Stimulated activated CD4-positive, alpha-beta T cell treated with anti-CD3 and anti-CD28 coated beads, Interleukin-15, amount 100 ng/mL, for 1 hour (primary cell): ENCODE measurements around the gene FRS3.

ENCODE experiments used
- DNase-seq, 2 donors: peaks; one replicate each; pipeline ENCODE4 v3.0.0-alpha.2; 2020; ENCODE audit warnings: low read depth in 1 of 2, low spot score in 1 of 2

Gene FRS3

DNA sequence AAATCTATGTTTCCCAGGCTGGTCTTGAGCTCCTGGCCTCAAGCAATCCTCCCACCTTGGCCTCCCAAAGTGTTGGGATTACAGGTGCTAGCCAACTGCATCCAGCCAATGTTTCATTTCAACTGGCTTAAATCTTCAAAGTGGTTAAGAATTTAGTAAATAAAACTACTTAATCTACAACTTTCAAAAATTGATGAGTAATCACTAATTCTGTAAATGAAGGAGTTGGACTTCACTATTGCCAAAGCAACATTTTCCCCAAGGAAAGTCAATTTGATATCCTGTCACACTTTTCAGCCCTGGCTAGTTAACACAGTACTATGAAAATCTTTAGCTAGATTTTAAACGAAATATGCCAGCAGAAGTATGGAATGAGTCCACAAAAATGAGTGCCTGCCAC, 11.6 kb upstream of the FRS3 start:
- no peak for DNase-seq

DNA sequence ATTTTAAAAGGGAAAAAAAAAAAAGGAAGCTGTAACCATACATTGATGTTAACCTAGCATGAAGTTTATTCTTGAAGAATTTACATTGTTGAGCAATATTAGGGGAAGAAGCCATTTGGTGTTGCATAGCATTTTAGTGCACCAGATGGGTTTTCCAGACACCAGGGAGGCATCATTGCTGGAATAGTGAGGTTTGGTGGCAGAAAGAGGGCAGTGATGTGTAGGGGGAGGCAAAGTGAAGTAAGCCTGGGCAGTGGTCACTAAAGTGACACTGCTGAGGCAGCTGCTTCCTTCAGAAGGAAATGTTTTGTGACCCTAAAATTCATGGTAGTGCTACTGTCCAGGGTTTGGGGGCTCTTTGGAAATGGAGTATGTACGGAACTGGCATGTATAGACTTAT, 10.3 kb upstream of the FRS3 start:
- DNase-seq = no peak

DNA sequence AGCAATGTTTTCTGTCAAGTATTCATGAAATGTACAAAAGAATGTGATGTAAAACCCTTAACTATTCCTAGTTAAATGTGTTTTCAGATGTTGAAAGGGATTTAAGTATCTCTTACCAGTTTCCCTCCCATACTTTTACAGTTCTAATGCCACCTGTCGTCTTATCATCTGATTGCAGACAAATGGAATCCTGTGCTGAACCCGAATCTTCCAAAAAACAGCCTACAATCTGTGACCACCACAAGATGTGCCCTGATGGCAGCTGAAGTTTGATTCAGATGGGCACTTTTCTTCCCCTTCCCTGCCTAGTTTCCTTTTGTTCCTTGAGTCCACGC, 9.7 kb upstream of the FRS3 start:
- no peak for DNase-seq

DNA sequence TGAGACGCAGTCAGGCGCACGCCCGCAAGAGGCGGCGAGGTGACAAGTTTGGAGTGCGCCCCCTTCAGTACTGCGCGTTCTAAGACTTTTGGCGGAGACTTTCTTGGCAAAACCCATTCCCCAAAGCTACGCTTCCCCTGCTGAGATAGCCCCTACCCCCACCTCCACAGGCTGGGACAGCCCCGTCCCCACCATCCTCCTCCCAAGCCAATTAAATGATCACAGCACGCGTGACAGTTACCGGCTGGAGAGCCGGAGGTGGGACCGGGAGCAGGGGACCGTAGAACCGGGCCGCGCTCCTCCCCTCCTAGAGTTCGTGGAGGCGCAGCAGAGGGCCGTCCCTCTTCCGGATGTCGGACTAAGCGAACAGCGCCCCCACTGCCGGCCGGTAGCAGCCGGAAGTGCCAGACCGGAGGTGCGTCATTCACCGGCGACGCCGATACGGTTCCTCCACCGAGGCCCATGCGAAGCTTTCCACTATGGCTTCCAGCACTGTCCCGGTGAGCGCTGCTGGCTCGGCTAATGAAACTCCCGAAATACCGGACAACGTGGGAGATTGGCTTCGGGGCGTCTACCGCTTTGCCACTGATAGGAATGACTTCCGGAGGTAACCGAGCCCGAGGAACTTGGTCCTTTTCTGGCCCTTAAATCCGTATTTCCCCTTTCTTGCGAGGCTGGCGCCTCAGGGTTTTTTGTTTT, 7.7 kb upstream of the FRS3 start, which contains the start of gene TOMM6:
Gene TOMM6 (plus strand): TSS at position 476 of the 699 bp plus-strand sequence. CDS start 4 bp downstream, at position 480.
- DNase-seq = peak; percentile 90 to 92

DNA sequence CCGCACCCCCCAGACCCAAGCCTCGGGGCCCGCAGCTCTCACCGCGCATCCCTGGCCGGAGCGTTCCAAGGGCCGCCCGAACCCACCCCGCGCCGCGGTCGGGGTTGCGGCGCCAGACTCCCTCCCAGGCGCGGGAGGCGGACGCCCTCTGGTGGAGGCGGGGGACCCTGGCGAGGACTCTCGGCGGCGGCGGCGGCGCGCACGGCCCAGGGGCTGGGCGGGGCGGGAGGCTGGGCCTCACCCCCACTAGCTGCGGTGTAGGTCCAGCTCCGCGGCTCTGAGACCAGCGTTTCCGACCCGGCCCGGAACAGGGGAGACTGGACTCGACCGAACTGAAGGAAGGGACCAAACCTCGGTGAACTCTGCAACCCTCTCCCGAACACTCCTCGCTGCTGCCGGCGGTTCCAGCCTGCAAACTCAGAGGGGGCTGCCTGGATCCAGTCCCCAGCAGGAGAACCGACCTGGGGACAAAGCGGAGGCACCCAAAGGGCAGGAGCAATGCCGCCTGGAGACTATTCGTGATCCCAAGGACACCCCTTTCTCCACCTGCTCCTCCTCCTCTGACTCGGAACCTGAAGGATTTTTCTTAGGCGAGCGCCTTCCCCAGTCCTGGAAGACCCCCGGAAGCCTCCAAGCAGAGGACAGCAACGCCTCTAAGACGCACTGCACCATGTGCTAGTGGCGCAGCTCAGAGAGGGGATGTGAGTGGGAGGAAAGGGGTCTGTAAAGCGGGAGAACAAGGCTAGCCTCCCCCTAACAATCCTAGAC, 6.9 kb upstream of the FRS3 start:
- DNase-seq = peak; percentile 81 to 88

DNA sequence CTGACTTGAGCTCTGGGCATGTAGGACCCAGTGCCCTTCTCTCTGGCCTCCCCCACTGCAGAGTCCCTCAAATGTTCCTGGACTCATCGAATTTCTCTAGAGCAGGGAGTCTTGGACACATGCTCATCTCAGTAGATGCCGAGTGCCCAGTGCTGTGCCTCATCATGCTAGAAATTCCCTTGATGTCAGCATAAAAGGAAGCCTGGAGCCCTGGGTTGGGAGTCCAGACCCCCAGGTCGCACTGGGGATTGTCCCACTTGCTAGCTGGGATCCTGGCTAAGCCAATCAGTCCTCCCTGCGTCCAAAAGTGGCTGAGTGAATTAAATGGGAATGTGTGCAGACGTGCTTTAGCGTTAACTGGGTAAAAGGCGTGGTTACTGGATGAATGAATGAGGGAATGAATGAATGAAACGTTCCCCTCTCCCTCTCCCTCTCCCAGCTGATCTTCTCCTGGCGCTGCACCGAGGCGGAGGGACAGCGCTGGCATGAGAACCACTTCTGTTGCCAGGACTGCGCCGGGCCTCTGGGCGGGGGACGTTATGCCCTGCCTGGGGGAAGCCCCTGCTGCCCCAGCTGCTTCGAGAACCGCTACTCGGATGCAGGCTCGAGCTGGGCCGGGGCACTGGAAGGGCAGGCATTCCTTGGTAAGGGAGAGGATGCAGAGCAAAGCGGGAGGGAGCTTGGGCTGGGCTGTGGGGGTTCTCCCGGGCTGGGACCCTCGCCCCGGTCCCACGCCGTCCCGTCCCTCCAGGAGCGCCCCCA, 6.2 kb upstream of the FRS3 start:
- DNase-seq = no peak

DNA sequence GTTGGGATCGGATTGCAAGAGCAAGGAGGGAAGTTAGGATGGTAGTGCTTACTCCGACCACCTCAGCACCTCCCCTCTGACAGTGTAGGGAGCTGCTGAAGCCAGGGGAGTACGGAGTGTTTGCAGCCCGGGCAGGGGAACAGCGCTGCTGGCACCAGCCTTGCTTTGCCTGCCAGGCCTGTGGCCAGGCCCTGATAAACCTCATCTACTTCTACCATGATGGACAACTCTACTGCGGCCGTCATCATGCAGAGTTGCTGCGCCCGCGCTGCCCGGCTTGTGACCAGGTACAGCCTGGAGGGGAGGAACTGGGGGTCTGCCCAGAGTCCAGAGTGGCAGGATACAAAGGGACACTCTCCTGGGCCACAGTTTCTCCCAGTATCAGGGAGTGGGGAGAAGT, 5.6 kb upstream of the FRS3 start:
- no peak for DNase-seq

DNA sequence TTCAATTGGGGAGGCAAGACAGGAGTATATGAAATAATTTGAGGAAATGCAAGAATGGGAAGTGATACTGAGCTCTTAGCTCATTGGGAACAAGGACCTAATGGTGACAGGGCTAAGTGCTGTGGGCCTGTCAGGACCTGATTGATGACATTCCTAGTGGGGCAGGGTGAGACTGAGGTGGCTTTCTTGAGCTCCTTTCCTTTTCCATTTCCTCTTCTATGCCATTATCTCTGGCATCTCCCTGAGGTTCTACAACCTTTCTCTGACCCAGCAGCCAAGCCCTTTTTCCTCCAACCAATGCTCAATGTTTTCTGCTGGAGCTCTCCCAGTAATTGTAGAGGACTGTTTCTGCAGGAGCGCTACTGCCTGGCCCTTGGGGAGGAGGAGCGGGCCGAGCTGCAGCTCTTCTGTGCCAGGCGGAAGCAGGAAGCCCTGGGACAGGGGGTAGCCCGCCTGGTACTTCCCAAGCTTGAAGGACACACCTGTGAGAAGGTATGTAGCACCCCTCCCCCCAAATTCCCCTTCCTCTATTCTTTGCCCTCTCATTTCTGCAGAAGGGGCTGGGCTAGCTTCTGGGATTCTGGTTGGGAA, 5.0 kb upstream of the FRS3 start:
- DNase-seq = no peak

DNA sequence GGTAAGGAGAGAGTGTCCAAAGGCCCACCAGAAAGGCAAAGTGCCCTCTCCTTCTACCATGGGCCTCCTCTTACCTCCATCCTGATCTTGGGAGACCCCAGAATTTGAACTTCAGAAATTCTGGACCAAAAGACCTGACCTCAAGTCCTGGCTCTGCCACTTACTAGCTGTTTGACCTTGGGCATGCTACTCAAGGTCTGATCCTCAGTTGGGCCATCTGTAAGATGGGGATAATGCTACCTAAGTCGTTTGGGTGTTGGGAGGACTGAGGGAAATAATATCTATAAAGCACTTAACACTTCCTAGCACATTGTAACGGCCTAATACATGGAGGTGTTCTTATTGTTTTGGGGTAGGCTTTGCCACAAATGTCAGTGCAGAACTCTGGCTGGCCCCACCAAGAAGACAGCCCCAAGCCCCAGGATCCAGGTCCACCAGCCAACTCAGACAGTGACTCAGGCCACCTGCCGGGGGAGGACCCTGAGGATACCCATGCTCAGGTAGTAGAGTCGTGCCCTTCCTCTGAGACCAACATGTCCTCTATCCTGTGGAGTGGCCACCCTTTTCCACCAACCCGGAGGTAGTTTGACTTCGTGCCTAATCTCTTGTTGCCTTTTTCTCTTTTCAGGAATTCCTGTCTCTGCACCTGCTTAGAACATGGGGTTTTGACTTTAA, 3.5 kb upstream of the FRS3 start:
- DNase-seq = no peak

DNA sequence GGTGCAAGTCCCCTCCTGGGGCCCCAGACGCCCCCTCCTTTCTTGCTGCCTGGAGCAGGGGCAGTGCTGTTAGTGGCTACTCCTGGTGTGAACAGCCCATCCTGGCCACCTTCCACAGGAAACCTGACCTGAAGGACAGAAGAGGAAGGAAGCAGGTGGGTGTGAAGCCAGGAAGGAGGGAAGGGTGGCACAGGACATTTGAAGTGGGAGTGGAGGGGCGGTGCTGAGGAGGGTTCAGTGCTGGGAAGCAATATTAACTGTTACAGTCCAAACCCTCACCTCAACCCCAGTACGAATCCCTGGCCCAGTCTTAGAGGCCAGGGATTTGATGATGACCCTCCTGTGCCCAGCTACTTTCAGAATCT, 1.6 kb upstream of the FRS3 start:
- no peak for DNase-seq

DNA sequence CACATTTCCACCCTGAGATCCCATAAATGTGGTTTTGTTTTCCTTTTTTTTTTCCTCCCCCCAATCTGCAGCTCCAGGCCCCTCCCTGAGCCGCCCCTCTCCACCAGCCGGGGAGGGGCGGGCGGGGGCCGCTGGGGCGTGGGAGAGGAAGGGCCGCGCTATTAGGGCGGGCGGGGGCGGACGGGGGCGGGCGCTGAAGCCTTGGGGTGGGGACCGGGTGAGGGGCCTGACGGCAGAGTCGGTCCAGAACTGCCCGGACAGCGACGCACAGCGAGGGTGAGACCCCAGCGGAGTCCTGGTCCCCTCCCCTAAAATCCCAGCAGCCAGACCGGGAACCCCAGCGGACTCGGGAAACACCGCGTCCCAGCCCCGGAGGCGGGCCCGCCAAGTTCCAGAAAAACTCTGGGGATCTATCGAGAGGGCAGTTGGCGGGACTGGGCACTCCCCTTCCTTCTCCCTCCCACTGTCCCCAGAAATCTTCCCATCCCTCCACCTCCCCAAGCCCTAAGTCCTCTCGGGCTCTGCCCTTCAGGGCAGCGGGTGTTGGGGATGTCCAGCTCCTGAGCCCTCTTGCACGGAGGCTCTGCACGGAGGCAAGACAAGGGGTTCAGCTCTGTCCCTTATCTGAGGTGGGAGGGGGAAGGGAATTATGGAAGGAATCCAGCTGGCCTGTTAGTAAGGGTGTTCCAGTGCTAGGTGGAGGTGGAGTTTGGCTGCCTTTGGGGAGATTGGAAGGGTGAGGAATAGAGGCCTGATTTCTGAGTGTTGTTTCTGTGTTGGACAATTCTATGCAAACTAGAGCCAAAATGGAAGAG, 1.1 kb upstream of the FRS3 start, which contains the start of gene PRICKLE4:
Gene PRICKLE4 (plus strand): TSS at position 232 of the 815 bp plus-strand sequence. CDS start 2,692 bp downstream, outside the sequence.
- DNase-seq = no peak

DNA sequence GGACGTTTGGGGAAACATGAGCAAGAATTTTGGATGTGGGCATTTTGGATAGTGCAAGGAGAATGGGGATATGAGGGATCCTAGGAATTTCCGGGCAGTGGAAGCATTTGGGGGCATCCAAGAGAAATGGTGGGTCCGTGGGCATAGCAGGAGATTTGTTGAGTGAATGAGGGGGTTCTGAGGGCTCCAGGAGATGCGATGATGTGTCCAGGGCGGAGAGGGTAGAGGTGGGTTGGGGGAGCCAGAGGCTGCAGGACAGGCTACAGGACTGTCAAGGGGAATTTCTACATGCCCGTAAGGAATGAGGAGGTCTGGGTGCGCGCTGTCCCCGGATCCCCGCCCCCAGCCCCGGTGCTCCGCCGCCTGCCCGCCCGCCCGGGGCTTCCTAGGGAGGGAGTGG, 364 bp downstream of the FRS3 start:
- DNase-seq = no peak

DNA sequence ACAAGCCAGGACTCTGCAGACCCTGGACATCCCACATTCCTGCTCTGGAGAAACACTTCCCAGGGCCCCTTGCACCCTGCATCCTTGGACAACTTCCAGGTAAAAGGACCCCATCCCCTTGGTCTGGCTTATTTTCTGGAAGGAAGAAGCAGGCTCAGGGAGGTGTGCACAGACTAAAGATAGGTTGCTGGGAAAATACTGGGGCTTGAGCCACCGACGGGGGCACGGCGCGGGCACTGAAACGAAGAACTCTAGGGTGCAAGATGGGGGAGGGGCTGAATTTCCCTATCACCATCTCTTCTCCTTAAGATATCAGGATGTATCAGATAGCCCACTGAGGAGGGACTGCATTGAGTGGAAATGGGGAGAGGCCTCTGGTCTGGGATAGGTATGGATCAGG, 805 bp downstream of the FRS3 start:
- DNase-seq = no peak

DNA sequence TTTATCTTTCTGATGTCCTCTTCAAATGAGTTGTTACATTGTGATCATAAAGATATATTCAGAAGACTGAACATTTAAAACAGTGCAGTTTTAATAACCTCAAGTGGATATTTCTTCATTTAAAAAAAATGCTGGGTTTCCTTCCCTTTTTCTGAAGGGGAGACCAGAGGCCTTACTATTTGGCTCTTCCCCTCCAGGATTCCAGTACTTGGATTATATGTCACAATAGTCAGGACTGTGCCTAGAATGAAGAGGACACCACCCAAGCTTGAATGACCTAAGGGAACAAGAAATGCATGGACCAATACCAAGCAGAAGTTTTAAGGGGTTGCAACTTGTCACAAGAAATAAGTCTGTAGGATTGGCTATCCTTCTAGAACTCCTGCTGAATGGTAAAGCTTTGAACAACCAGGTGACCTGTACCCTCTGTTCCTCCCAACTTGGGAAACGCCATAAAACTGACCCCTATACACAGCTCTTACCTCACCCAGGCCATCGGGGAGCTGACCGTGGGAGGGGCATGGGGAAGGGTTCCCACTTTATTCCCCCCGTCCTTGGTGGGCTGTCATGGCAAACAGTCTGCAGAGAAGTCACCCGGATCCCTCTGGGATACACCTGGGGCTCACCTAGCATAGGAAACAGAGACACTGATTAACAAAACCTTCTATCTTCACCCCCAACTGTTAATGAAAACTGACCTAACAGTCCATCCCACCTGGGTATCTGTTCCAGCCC, 2.0 kb downstream of the FRS3 start:
- DNase-seq = no peak

DNA sequence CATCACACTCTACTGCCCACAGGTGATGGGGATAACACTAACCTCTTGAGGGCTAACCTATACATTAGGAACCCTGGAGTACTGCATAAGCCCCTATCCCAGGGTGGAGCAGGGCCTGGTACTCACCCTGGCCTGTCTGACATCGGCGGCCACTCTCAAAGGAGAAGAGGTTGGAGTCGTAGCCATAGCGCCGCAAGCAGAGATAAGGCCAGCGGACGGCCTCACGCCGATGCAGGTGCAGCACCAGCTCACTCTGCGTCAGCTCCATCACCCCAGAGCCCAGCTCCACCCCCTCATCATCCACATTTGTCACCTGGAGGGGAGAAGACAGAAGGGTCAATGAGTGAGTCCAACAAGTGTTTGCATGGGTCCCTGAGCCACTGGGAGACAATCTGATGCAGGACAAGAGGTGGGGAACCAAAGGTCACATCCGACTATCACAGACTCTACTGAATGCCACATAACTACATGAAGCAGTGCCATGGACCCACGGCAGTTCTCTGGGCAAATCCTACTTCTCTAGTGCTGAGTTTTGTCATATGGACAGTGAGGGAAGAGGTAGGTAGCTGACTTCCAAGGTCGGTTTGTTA, 4.3 kb downstream of the FRS3 start:
- DNase-seq = no peak

DNA sequence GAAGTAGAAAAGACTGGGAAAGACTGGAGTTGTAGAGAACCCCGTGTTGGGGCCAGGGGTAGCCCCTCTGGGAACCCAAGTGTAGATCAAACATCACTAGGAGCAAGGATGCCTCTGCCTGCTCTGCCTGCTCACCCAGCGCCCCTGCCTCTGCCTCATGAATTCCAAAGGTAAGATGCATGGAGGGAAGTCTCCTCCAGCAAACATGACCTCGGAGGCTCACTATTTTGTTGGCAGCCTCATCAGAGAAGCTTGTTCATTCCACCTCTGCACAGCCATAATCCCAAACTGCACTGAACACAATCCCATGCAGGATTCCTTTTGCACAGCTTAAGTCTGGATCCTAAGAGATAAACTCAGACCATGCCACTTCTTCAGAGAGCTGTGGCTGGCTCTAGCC, 4.9 kb downstream of the FRS3 start:
- DNase-seq = no peak

DNA sequence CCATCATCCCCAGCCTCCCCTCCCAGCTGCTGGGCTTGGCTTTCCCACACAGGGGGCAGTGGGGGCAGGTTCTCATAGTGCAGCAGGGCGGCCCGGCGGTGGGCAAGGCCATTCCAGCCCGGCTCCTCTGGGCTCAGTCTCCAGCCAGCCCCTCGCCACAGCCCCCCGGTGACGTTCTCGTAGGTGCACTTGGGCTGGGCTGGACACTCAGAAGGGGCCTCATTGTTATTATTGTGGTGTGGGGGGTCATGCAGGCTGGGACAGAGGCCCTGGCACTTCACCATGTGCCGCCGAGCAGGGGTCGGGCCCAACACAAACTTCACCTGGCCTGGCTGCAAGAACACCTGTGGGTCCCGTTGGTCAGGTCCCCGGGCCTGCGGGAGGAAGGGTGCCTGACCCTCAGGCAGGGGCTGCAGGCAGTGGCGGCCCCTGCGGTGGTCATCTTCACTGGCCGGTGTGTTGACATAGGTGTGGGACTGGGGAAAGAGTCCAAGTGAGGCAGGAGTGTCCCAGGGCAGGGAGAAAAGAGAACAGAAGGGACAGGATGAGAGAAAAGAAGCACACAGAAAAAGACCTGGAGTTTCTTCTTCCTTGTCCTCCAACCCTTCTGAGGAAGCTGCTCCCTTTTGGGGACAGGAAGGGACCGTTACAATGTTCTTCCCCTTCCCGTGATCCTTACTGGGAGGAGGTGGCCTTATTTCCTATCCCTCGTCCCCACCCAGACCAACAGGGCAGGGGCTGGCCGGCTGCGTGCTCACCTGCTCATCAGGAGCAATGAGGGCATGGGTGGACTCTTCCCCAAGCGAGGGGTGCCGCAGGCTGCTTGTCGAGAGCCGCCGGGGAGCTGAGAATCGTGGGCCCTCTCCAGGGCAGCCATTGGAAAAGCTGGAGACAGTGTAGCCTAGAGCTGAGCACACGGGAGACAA, 8.4 kb downstream of the FRS3 start:
- no peak for DNase-seq

DNA sequence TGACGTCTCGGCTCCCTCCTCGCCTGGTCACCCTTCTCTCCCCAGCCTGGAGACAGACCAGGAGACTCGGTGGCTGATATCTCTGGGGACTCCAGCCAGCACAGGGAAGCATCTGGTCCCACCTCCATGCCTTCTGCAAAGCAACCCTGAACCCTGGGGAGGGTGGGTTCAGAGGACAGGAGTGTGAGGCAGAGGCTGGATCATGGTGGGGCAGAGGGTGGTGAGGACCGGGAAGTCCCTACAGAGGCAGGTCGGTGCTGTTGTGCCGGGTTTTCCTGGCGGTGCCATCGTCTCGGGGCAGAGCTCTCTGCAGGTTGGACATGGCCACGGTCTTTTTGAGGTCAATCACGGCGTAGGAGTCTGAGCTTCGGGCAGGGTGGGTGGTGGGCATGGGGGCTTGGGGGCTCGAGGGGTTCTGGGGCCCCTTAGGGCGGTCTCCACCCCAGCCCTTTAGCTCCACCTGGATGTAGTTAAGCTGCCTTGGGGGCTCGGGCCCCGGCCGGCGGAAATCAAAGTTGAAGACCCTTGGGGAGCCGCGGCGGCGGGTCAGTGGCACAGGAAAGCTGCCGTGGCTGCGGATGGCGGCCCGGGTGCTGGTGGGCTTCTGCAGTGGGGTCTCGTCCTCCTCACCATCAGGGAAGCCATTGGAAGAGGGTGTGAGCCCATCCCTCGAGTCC, 9.2 kb downstream of the FRS3 start:
- no peak for DNase-seq
